ENCODE data around the gene IMMP2L. TPM values are rescaled to one million over a fixed set of nuclear protein-coding genes. Genes with fewer than 3 reads are reported as not detected.

IMMP2L gene
- total and polyA plus RNA-seq, 2 of the 13 experiments (the other 11 are each of a cell fraction or from before 2014, with no cell fraction given): 7.8 to 16.9 TPM

- TF ChIP-seq PCBP1 (IDR thresholded peaks at IDR 0.05; ENCODE audit: borderline replicate concordance, low read depth, low read length) (no peak), MAFF (IDR thresholded peaks at IDR 0.05; ENCODE audit: low read depth, low read length) (no peak), ATM (IDR thresholded peaks at IDR 0.05; ENCODE audit: borderline replicate concordance) (no peak), TOPORS (CRISPR knock-in tag; IDR thresholded peaks at IDR 0.05) (no peak), ARNT (IDR thresholded peaks at IDR 0.05) (no peak), ZNF629 (CRISPR knock-in tag; conservative IDR thresholded peaks at IDR 0.05) (0 out of 2 replicates have a peak, but pooled peaks have one; percentile 10), STAG1 (CRISPR knock-in tag; IDR thresholded peaks at IDR 0.05) (peak; percentile 56), PHB2 (IDR thresholded peaks at IDR 0.05; ENCODE audit: partially characterized antibody) (no peak), GABPA (IDR thresholded peaks at IDR 0.05; ENCODE audit: low read depth, low read length) (no peak), GABPA (CRISPR knock-in tag; IDR thresholded peaks at IDR 0.05; ENCODE audit: low read depth) (no peak), EED (CRISPR knock-in tag; IDR thresholded peaks at IDR 0.05) (no peak), HNRNPL (IDR thresholded peaks at IDR 0.05; ENCODE audit: low read depth, low read length) (no peak), SMARCE1 (IDR thresholded peaks at IDR 0.05; ENCODE audit: borderline replicate concordance) (no peak), ZNF720 (CRISPR knock-in tag; IDR thresholded peaks at IDR 0.05) (no peak), PHF8 (CRISPR knock-in tag; IDR thresholded peaks at IDR 0.05) (peak; percentile 86), RNF2 (conservative IDR thresholded peaks at IDR 0.05; ENCODE audit: low read depth) (peak; percentile 75), RBFOX2 (IDR thresholded peaks at IDR 0.05; ENCODE audit: low read depth, low read length) (peak; percentile 83), ELF1 (CRISPR knock-in tag; IDR thresholded peaks at IDR 0.05) (peak; percentile 35; the same call in 1 of the 2 replicates), ZNF260 (CRISPR knock-in tag; IDR thresholded peaks at IDR 0.05; ENCODE audit: borderline replicate concordance, low read depth) (no peak)
- TF ChIP-seq, protein P1, sequence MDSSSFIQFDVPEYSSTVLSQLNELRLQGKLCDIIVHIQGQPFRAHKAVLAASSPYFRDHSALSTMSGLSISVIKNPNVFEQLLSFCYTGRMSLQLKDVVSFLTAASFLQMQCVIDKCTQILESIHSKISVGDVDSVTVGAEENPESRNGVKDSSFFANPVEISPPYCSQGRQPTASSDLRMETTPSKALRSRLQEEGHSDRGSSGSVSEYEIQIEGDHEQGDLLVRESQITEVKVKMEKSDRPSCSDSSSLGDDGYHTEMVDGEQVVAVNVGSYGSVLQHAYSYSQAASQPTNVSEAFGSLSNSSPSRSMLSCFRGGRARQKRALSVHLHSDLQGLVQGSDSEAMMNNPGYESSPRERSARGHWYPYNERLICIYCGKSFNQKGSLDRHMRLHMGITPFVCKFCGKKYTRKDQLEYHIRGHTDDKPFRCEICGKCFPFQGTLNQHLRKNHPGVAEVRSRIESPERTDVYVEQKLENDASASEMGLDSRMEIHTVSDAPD (CRISPR knock-in tag; IDR thresholded peaks at IDR 0.05): no peak
- TF ChIP-seq, protein P2, sequence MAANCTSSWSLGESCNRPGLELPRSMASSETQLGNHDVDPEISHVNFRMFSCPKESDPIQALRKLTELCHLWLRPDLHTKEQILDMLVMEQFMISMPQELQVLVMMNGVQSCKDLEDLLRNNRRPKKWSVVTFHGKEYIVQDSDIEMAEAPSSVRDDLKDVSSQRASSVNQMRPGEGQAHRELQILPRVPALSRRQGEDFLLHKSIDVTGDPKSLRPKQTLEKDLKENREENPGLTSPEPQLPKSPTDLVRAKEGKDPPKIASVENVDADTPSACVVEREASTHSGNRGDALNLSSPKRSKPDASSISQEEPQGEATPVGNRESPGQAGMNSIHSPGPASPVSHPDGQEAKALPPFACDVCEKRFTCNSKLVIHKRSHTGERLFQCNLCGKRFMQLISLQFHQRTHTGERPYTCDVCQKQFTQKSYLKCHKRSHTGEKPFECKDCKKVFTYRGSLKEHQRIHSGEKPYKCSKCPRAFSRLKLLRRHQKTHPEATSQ (CRISPR knock-in tag; IDR thresholded peaks at IDR 0.05; ENCODE audit: borderline replicate concordance): no peak
- TF ChIP-seq, protein P3, sequence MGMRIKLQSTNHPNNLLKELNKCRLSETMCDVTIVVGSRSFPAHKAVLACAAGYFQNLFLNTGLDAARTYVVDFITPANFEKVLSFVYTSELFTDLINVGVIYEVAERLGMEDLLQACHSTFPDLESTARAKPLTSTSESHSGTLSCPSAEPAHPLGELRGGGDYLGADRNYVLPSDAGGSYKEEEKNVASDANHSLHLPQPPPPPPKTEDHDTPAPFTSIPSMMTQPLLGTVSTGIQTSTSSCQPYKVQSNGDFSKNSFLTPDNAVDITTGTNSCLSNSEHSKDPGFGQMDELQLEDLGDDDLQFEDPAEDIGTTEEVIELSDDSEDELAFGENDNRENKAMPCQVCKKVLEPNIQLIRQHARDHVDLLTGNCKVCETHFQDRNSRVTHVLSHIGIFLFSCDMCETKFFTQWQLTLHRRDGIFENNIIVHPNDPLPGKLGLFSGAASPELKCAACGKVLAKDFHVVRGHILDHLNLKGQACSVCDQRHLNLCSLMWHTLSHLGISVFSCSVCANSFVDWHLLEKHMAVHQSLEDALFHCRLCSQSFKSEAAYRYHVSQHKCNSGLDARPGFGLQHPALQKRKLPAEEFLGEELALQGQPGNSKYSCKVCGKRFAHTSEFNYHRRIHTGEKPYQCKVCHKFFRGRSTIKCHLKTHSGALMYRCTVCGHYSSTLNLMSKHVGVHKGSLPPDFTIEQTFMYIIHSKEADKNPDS (CRISPR knock-in tag; IDR thresholded peaks at IDR 0.05): no peak
- TF ChIP-seq, protein P4, sequence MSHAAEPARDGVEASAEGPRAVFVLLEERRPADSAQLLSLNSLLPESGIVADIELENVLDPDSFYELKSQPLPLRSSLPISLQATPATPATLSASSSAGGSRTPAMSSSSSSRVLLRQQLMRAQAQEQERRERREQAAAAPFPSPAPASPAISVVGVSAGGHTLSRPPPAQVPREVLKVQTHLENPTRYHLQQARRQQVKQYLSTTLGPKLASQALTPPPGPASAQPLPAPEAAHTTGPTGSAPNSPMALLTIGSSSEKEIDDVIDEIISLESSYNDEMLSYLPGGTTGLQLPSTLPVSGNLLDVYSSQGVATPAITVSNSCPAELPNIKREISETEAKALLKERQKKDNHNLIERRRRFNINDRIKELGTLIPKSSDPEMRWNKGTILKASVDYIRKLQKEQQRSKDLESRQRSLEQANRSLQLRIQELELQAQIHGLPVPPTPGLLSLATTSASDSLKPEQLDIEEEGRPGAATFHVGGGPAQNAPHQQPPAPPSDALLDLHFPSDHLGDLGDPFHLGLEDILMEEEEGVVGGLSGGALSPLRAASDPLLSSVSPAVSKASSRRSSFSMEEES (CRISPR knock-in tag; IDR thresholded peaks at IDR 0.05): 0 out of 2 replicates have a peak, but pooled peaks have one; percentile 25
- TF ChIP-seq, protein P5, sequence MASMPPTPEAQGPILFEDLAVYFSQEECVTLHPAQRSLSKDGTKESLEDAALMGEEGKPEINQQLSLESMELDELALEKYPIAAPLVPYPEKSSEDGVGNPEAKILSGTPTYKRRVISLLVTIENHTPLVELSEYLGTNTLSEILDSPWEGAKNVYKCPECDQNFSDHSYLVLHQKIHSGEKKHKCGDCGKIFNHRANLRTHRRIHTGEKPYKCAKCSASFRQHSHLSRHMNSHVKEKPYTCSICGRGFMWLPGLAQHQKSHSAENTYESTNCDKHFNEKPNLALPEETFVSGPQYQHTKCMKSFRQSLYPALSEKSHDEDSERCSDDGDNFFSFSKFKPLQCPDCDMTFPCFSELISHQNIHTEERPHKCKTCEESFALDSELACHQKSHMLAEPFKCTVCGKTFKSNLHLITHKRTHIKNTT (CRISPR knock-in tag; IDR thresholded peaks at IDR 0.05): no peak
Observed at GRCh38 chr7:111561904-111562732, at the start of gene IMMP2L (continued).

Measured in HepG2 (cell line).